ENCODE results near the gene ANKLE2.

ANKLE2 gene

GRCh38 chr12:132739600-132740312 lies 21.9 kb downstream of the ANKLE2 start:
- POLR2A ChIA-PET: interaction anchor here (1.2 kb wide), 1 partner anchor 16 kb away, joined by 3 read pairs; no protein-coding TSS in a partner anchor
- Histone ChIP-seq H3K4me3 (ENCODE audit: low read depth, low read length) (no peak overlapping the region), H3K27ac (ENCODE audit: extremely low read depth, low read depth, low read length) (no peak overlapping the region), H3K36me3 (ENCODE audit: control insufficient read depth in 2 of 2, insufficient read depth in 1 of 2, low read length in 2 of 2) (peaks cover 70 to 97% of the 10 kb centered on the region in 2 experiments), H3K9me3 (ENCODE audit: control insufficient read depth, insufficient read depth, low read depth, low read length) (no peaks in the 10 kb centered on the region), H3K4me1 (ENCODE audit: control insufficient read depth, insufficient read depth, low read length) (no peaks in the 10 kb centered on the region)
- no peak for TF ChIP-seq ZNF777 (tag by site-specific recombination; IDR thresholded peaks at IDR 0.05; ENCODE audit: borderline replicate concordance)
- no peak for TF ChIP-seq ZNF146 (tag by site-specific recombination; IDR thresholded peaks at IDR 0.05)
- TF ChIP-seq, protein P1, sequence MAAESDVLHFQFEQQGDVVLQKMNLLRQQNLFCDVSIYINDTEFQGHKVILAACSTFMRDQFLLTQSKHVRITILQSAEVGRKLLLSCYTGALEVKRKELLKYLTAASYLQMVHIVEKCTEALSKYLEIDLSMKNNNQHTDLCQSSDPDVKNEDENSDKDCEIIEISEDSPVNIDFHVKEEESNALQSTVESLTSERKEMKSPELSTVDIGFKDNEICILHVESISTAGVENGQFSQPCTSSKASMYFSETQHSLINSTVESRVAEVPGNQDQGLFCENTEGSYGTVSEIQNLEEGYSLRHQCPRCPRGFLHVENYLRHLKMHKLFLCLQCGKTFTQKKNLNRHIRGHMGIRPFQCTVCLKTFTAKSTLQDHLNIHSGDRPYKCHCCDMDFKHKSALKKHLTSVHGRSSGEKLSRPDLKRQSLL (tag by site-specific recombination; IDR thresholded peaks at IDR 0.05): no peak
- no peak for TF ChIP-seq ZNF701 (tag by site-specific recombination; IDR thresholded peaks at IDR 0.05)
- TF ChIP-seq ZNF529 (tag by site-specific recombination; IDR thresholded peaks at IDR 0.05; ENCODE audit: insufficient replicate concordance): no peak
- TF ChIP-seq ZNF37A (tag by site-specific recombination; IDR thresholded peaks at IDR 0.05): no peak
- TF ChIP-seq ZEB2 (tag by site-specific recombination; IDR thresholded peaks at IDR 0.05): no peak
- no peak for TF ChIP-seq KLF7 (tag by site-specific recombination; IDR thresholded peaks at IDR 0.05; ENCODE audit: borderline replicate concordance)
- TF ChIP-seq ZNF660 (tag by site-specific recombination; IDR thresholded peaks at IDR 0.05): no peak
- no peak for TF ChIP-seq ZNF610 (tag by site-specific recombination; IDR thresholded peaks at IDR 0.05; ENCODE audit: borderline replicate concordance)
- no peak for TF ChIP-seq MEIS1 (CRISPR knock-in tag; IDR thresholded peaks at IDR 0.05; ENCODE audit: borderline replicate concordance)
- CTCF ChIA-PET: interaction anchor here (0.6 kb wide), 1 partner anchor 10 kb away, joined by 6 read pairs; no protein-coding TSS in a partner anchor

DNA sequence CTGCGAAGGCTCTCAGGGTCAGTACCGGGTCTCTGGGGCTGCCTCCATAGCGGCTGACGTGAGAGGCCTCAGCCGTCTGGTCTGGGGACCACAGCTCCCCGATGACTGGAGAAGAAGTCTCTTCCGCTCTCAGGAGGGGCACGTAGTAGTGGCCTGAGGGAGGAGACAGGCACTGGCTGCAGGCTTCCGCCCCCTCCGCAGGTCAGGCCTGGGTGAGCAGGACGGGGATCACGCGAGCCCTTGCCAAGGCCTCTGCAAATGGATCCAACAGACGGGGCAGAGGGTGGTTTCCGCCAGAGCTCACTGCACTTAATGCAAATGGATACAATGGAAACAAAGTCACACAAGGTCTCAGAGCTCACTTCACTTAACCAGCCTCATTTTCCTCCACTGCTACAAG lies 24.7 kb downstream of the ANKLE2 start:
- TF ChIP-seq ZFP37 (tag by site-specific recombination; IDR thresholded peaks at IDR 0.05) (no peak), ZNF600 (tag by site-specific recombination; IDR thresholded peaks at IDR 0.05) (no peak), SCRT2 (tag by site-specific recombination; IDR thresholded peaks at IDR 0.05) (no peak), ZNF544 (tag by site-specific recombination; IDR thresholded peaks at IDR 0.05) (no peak), ZNF404 (tag by site-specific recombination; IDR thresholded peaks at IDR 0.05) (no peak), ZNF274 (IDR thresholded peaks at IDR 0.05; ENCODE audit: low read length) (no peak), ZNF274 (tag by site-specific recombination; IDR thresholded peaks at IDR 0.05; ENCODE audit: borderline replicate concordance) (no peak), ZNF211 (tag by site-specific recombination; IDR thresholded peaks at IDR 0.05; ENCODE audit: low read depth) (no peak), MYNN (tag by site-specific recombination; IDR thresholded peaks at IDR 0.05; ENCODE audit: borderline replicate concordance) (no peak), ZNF335 (tag by site-specific recombination; conservative IDR thresholded peaks at IDR 0.05) (no peak), ZNF555 (tag by site-specific recombination; conservative IDR thresholded peaks at IDR 0.05) (no peak), KLF8 (tag by site-specific recombination; IDR thresholded peaks at IDR 0.05) (no peak), ZNF558 (tag by site-specific recombination; IDR thresholded peaks at IDR 0.05) (no peak), ZNF239 (tag by site-specific recombination; IDR thresholded peaks at IDR 0.05) (no peak), ZNF2 (tag by site-specific recombination; IDR thresholded peaks at IDR 0.05) (no peak), FEZF1 (tag by site-specific recombination; IDR thresholded peaks at IDR 0.05) (no peak), GFI1B (tag by site-specific recombination; IDR thresholded peaks at IDR 0.05) (no peak)
- TF ChIP-seq, protein P2, sequence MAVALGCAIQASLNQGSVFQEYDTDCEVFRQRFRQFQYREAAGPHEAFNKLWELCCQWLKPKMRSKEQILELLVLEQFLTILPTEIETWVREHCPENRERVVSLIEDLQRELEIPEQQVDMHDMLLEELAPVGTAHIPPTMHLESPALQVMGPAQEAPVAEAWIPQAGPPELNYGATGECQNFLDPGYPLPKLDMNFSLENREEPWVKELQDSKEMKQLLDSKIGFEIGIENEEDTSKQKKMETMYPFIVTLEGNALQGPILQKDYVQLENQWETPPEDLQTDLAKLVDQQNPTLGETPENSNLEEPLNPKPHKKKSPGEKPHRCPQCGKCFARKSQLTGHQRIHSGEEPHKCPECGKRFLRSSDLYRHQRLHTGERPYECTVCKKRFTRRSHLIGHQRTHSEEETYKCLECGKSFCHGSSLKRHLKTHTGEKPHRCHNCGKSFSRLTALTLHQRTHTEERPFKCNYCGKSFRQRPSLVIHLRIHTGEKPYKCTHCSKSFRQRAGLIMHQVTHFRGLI (tag by site-specific recombination; IDR thresholded peaks at IDR 0.05): no peak
- TF ChIP-seq, protein P3, sequence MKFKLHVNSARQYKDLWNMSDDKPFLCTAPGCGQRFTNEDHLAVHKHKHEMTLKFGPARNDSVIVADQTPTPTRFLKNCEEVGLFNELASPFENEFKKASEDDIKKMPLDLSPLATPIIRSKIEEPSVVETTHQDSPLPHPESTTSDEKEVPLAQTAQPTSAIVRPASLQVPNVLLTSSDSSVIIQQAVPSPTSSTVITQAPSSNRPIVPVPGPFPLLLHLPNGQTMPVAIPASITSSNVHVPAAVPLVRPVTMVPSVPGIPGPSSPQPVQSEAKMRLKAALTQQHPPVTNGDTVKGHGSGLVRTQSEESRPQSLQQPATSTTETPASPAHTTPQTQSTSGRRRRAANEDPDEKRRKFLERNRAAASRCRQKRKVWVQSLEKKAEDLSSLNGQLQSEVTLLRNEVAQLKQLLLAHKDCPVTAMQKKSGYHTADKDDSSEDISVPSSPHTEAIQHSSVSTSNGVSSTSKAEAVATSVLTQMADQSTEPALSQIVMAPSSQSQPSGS (tag by site-specific recombination; IDR thresholded peaks at IDR 0.05; ENCODE audit: low read depth): no peak
- ChIA-PET POLR2A (no interaction called here), CTCF (no interaction called here)
- H3K9me3 ChIP-seq (ENCODE audit: control insufficient read depth, insufficient read depth, low read depth, low read length): no peaks in the 10 kb centered on the region
- H3K4me1 ChIP-seq (ENCODE audit: control insufficient read depth, insufficient read depth, low read length): no peaks in the 10 kb centered on the region
- H3K4me3 ChIP-seq (ENCODE audit: low read depth, low read length): no peak overlapping the region
- no peak overlapping the region for H3K27ac ChIP-seq (ENCODE audit: extremely low read depth, low read depth, low read length)
- H3K36me3 ChIP-seq (ENCODE audit: control insufficient read depth in 2 of 2, insufficient read depth in 1 of 2, low read length in 2 of 2): peaks cover 51 to 99% of the 10 kb centered on the region in 2 experiments
